ENCODE results near the gene TMPRSS9. TPM values are rescaled to one million over a fixed set of nuclear protein-coding genes. Genes with fewer than 3 reads are reported as not detected.

Gene TMPRSS9
- total and polyA plus RNA-seq, 2 of the 13 experiments (the other 11 are each of a cell fraction or from before 2014, with no cell fraction given) = 2.5 to 5.2 TPM

GRCh38 chr19:2330632-2331284 lies 29.3 kb upstream of the TMPRSS9 start (continued):
- TF ChIP-seq ZNF281 (CRISPR knock-in tag; IDR thresholded peaks at IDR 0.05; ENCODE audit: borderline replicate concordance) = peak; percentile 32; the same call in 1 of the 2 replicates
- TF ChIP-seq ZNF83 (CRISPR knock-in tag; IDR thresholded peaks at IDR 0.05; ENCODE audit: borderline replicate concordance) = no peak
- TF ChIP-seq ZNF331 (CRISPR knock-in tag; IDR thresholded peaks at IDR 0.05) = peak; percentile 18; the same call in 1 of the 2 replicates
- no peak for TF ChIP-seq ZNF280B (CRISPR knock-in tag; IDR thresholded peaks at IDR 0.05; ENCODE audit: borderline replicate concordance)
- peak; percentile 60; the same call in 1 of the 2 replicates for TF ChIP-seq SIX4 (CRISPR knock-in tag; IDR thresholded peaks at IDR 0.05)
- TF ChIP-seq ZNF746 (CRISPR knock-in tag; IDR thresholded peaks at IDR 0.05) = peak; percentile 92
- peak; percentile 25; the same call in 1 of the 2 replicates for TF ChIP-seq ELF3 (CRISPR knock-in tag; IDR thresholded peaks at IDR 0.05)
- TF ChIP-seq FOXP1 (IDR thresholded peaks at IDR 0.05) = no peak
- peak; percentile 40; the same call in 1 of the 2 replicates for TF ChIP-seq FOXP1 (CRISPR knock-in tag; IDR thresholded peaks at IDR 0.05)
- TF ChIP-seq ATF1 (CRISPR knock-in tag; IDR thresholded peaks at IDR 0.05) = no peak; the same call in 1 of the 2 replicates
- TF ChIP-seq PHF21A (CRISPR knock-in tag; IDR thresholded peaks at IDR 0.05) = peak; percentile 65
- peak; percentile 65; the same call in 1 of the 2 replicates for TF ChIP-seq TARDBP (CRISPR knock-in tag; IDR thresholded peaks at IDR 0.05)
- peak; percentile 54; the same call in 1 of the 2 replicates for TF ChIP-seq KDM2A (CRISPR knock-in tag; IDR thresholded peaks at IDR 0.05; ENCODE audit: borderline replicate concordance, low read depth)
- 0 out of 2 replicates have a peak, but pooled peaks have one; percentile 22 for TF ChIP-seq ZNF567 (CRISPR knock-in tag; IDR thresholded peaks at IDR 0.05; ENCODE audit: borderline replicate concordance)
- TF ChIP-seq KDM4B (CRISPR knock-in tag; IDR thresholded peaks at IDR 0.05) = no peak
- TF ChIP-seq ATRX (CRISPR knock-in tag; IDR thresholded peaks at IDR 0.05; ENCODE audit: borderline replicate concordance) = no peak
- TF ChIP-seq ZNF124 (CRISPR knock-in tag; IDR thresholded peaks at IDR 0.05) = 0 out of 2 replicates have a peak, but pooled peaks have one; percentile 63
- TF ChIP-seq SNAPC2 (CRISPR knock-in tag; IDR thresholded peaks at IDR 0.05) = 0 out of 2 replicates have a peak, but pooled peaks have one; percentile 46
- peak; percentile 86 for TF ChIP-seq HNF4A (CRISPR knock-in tag; IDR thresholded peaks at IDR 0.05)
- 0 out of 2 replicates have a peak, but pooled peaks have one; percentile 27 for TF ChIP-seq ZSCAN5A (CRISPR knock-in tag; IDR thresholded peaks at IDR 0.05; ENCODE audit: borderline replicate concordance)
- peak; percentile 57; the same call in 1 of the 2 replicates for TF ChIP-seq SIX1 (CRISPR knock-in tag; IDR thresholded peaks at IDR 0.05; ENCODE audit: borderline replicate concordance)
